IMR-90 (cell line): ENCODE data around the gene GOLGA5.

Experiments
- BHLHE40 ChIP-seq: fragments of 150-350 bp; IDR thresholded peaks from 2 replicates; pipeline ENCODE4 v1.6.1; 2016; ENCODE audit warnings: mild to moderate bottlenecking, low read depth, low read length
- CEBPB ChIP-seq: IDR thresholded peaks from 2 replicates; pipeline ENCODE4 v1.6.1; 2012; ENCODE audit warnings: low read depth, low read length, improper control_type of control experiment
- CHD1 ChIP-seq: IDR thresholded peaks from 2 replicates; pipeline ENCODE4 v1.6.1; 2012; ENCODE audit warnings: low read depth, low read length, improper control_type of control experiment
- MAFK ChIP-seq: IDR thresholded peaks from 2 replicates; pipeline ENCODE4 v1.6.1; 2012; ENCODE audit warnings: low read depth, low read length, improper control_type of control experiment
- MAZ ChIP-seq: IDR thresholded peaks from 2 replicates; pipeline ENCODE4 v1.6.1; 2012; ENCODE audit warnings: low read depth, mild to moderate bottlenecking, low read length, improper control_type of control experiment, moderate library complexity, borderline replicate concordance
- MXI1 ChIP-seq: IDR thresholded peaks from 2 replicates; pipeline ENCODE4 v1.6.1; 2012; ENCODE audit warnings: low read depth, mild to moderate bottlenecking, low read length, moderate library complexity, borderline replicate concordance
- POLR2A ChIP-seq: IDR thresholded peaks from 2 replicates; pipeline ENCODE4 v1.6.1; 2012; ENCODE audit warnings: mild to moderate bottlenecking, low read depth, low read length
- RAD21 ChIP-seq: IDR thresholded peaks from 2 replicates; pipeline ENCODE4 v1.6.1; 2012; ENCODE audit warnings: low read length, improper control_type of control experiment
- RFX5 ChIP-seq: IDR thresholded peaks from 2 replicates; pipeline ENCODE4 v1.8.0; 2012; ENCODE audit warnings: low read depth, mild to moderate bottlenecking, low read length, moderate library complexity
- SMC3 ChIP-seq: fragments of 150-350 bp; IDR thresholded peaks from 2 replicates; pipeline ENCODE4 v1.6.1; 2016; ENCODE audit warnings: low read depth, mild to moderate bottlenecking, antibody characterized with exemption, low read length, moderate library complexity
- TF ChIP-seq, protein P1 (sequence below): conservative IDR thresholded peaks from 2 replicates; pipeline ENCODE4 v1.5.1; 2012; ENCODE audit warnings: mild to moderate bottlenecking, low read depth, low read length, improper control_type of control experiment
- TF ChIP-seq, protein P2 (sequence below): fragments of 150-350 bp; IDR thresholded peaks from 2 replicates; pipeline ENCODE4 v1.6.1; 2017; ENCODE audit warnings: mild to moderate bottlenecking, antibody characterized with exemption, low read length, low read depth

DNA sequence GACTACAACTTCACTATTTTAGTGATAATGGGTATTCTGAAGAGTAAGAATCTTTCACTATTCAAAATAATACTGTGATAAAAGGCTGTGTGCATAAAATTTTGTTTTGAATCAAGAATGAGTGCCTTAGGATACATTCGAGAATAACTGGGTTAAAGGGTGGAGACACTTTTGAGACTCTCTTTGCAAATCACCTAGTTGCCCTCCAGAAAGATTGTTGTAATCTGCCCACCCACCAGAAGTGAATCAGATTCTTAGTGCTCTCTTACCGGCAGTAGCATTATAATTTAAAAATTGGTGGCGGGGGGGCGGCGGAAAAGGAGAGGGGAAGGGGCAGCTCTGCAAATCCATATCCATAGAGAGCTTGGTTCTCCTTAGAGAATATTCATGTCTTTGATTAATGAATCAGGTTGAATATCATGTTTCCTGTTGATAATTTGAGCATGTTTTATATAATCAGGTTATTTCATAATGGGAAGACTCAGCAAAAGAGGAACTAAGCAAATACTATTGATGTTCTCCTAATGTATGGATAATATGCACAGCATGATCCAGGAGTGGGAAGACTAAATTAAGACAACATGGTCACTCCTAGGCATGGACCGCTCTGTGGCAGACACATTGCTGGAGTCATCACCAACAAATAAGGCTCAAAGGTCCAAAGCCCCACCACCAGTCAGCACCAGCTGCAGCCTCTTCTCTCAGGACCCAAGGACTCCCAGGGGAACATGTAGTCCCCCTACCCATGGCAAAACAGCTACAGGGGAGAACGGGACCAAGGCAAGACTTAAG lies 66.1 kb downstream of the GOLGA5 start:
- TF ChIP-seq, protein P1, sequence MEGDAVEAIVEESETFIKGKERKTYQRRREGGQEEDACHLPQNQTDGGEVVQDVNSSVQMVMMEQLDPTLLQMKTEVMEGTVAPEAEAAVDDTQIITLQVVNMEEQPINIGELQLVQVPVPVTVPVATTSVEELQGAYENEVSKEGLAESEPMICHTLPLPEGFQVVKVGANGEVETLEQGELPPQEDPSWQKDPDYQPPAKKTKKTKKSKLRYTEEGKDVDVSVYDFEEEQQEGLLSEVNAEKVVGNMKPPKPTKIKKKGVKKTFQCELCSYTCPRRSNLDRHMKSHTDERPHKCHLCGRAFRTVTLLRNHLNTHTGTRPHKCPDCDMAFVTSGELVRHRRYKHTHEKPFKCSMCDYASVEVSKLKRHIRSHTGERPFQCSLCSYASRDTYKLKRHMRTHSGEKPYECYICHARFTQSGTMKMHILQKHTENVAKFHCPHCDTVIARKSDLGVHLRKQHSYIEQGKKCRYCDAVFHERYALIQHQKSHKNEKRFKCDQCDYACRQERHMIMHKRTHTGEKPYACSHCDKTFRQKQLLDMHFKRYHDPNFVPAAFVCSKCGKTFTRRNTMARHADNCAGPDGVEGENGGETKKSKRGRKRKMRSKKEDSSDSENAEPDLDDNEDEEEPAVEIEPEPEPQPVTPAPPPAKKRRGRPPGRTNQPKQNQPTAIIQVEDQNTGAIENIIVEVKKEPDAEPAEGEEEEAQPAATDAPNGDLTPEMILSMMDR: no peak
- no peak for TF ChIP-seq POLR2A
- TF ChIP-seq RFX5: no peak
- no peak for TF ChIP-seq SMC3
- no peak for TF ChIP-seq BHLHE40
- no peak for TF ChIP-seq MAFK
- TF ChIP-seq CEBPB: no peak
- no peak for TF ChIP-seq CHD1
- no peak for TF ChIP-seq MAZ
- TF ChIP-seq RAD21: no peak
- no peak for TF ChIP-seq MXI1
- TF ChIP-seq, protein P2, sequence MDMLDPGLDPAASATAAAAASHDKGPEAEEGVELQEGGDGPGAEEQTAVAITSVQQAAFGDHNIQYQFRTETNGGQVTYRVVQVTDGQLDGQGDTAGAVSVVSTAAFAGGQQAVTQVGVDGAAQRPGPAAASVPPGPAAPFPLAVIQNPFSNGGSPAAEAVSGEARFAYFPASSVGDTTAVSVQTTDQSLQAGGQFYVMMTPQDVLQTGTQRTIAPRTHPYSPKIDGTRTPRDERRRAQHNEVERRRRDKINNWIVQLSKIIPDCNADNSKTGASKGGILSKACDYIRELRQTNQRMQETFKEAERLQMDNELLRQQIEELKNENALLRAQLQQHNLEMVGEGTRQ: no peak
